SKM-1 (cell line): ENCODE measurements around the gene RRAS.

Source experiments
- DNase-seq: peaks from one replicate; lab custom pipeline; 2025; ENCODE audit not compliant: unreplicated experiment; lab: John Stamatoyannopoulos, UW

RRAS gene

DNA sequence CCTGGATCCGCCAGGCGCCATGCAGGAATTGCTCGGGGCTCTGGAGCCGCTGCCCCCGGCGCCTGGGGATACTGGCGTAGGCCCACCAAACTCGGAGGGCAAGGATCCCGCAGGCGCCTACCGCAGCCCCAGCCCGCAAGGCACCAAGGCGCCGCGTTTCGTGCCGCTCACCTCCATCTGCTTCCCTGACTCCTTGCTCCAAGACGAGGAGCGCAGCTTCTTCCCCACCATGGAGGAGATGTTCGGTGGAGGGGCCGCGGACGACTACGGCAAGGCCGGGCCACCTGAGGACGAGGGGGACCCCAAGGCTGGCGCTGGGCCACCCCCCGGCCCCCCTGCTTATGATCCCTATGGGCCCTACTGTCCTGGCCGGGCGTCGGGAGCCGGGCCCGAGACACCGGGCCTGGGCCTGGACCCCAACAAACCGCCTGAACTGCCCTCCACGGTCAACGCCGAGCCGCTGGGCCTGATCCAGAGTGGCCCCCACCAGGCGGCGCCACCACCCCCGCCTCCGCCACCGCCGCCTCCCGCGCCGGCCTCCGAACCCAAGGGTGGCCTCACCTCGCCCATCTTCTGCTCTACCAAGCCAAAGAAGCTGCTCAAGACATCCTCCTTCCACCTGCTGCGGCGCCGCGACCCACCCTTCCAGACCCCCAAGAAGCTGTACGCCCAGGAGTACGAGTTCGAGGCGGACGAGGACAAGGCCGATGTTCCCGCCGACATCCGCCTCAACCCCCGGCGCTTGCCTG, 42.8 kb downstream of the RRAS start:
- DNase-seq, result no peak

DNA sequence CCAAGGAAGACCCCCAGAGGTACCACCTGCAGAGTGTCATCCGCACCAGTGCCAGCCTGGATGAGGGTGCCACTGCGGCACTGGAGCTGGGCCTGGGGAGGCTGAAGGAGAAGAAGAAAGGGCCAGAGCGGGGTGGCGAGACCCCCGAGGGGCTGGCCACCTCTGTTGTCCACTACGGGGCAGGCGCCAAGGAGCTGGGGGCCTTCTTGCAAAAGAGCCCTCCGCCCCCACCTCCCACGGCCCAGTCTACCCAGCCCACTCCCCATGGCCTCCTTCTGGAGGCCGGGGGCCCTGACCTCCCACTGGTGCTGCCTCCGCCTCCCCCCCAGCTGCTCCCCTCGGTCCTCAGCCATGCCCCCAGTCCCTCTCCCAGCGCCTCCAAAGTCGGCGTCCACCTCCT, 43.5 kb downstream of the RRAS start:
- DNase-seq, result no peak

DNA sequence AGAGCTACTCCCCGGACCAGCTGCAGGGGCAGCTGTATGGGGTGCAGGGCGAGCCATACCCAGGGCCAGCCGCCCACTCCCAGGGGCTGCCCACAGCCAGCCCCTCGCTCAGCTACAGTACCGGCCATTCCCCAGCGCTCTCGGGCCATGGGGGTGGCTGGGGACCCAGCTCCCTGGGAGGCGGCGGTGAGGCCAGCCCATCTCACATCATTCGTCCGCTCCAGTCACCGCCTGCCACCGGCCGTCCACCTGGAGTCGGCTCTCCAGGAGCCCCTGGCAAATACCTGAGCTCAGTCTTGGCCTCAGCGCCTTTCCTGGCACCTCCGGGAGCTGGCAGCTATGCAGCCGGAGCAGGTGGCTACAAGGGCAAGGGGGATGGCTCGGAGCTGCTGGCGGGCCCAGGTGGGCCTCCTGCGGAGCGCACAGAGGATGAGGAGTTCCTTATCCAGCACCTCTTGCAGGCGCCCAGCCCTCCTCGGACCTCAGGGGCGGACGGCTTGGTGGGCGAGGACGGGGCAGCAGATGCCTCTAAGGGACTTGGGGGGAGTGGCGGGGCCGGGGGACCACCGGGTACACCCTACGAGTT, 44.0 kb downstream of the RRAS start:
- no peak for DNase-seq

DNA sequence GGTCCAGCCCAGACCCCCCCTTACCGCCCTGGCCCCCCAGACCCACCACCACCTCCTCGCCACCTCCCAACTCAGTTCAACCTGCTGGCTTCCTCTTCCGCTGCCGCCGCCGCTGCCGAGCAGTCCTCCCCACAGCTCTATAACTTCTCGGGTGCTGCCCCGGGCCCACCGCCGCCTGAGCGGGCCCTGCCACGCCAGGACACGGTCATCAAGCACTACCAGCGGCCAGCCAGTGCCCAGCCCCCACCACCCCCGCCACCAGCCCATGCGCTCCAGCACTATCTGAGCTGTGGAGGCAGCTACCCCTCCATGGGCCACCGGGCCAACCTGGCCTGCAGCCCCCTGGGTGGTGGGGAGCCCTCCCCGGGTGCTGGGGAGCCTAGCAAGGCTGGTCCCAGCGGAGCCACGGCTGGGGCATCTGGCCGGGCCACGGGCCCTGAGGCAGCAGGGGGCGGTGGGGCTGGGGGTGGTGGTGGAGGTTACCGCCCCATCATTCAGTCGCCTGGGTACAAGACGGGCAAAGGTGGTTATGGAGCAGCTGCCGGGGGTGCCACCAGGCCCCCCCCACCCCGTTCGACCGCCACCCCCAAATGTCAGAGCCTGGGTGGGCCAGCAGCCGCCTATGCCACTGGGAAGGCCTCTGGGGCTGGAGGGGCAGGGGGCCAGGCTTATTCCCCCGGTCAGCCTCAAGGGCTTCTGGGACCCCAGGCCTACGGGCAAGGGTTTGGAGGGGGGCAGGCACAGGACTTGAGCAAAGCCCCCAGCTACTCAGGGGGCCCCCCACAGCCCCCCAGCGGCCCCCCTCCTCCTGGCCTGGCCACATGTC, 44.7 kb downstream of the RRAS start:
- no peak for DNase-seq

DNA sequence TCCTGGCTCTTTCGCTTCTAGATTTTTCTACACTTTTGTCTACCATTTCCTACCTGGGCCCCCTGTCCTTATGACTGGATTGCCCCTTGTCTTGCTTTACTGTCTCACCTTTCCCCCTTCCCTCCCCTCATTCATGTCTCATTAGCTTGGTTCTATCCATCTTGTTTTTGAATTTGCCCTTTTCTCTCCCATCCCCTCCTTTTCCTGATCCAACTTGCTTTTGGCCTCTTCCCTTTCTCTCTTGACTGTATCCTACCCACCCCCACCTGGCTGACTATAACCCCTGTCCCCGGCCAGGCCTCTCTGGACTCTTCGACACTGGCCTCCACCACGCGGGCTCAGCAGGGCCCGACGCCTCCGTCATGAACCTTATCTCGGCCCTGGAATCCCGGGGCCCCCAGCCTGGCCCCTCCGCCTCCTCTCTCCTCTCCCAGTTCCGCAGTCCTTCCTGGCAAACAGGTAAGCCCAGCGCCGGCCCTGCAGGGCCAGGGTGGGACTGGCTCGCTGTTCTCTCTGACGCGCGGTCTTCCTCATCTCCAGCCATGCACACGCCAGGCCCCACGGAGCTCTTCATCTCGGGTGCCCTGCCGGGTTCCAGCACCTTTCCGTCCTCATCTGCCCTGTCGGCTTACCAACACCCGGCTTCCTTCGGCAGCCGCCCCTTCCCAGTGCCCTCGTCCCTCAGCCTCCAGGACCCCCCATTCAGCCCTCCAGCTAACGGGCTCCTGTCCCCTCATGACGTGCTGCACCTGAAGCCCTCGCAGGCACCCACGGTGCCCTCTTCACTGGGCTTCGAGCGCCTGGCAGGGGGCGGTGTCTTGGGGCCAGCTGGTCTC, 45.6 kb downstream of the RRAS start:
- DNase-seq, result no peak

DNA sequence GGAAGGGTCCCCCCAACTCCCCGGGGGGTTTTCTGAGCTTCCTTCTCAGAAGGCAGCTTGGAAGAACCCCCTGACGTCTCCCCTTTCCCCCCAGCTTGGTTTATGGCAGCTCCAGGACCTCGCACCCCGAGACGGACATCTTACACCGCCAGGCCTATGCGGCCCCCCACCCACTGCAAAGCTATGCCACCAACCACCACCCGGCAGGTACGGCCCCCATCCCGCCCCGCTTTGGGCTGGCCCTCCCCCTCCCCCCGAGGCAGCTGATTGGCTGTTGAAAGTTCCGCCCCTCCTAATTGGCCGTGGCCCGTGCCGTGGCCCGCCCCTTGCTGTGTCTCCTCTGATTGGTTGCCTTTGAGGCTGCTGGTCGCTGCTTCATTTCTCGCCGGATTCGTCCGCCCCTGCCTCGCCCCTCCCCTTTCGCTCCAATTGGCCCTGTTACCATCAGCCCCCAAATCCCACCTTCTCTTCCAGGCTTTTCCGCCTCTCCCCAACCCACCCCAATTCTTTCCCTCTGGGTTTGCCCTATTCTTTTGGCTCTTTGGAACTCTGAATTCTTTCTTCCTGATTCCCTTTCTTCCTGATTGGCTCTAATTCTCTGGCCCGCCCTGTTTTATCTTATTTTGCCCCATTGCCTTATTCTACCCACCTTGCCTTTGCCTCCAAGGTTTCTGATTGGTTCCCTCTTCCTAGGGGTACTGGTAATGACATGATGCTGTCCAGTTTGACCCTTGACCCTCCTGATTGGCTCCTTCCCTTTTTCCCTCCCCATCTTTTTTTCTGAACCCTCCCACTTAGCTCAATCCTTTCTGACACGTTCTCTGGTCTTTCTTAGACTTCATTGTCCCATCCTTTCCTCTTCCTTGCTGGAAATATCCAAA, 46.5 kb downstream of the RRAS start:
- no peak for DNase-seq

DNA sequence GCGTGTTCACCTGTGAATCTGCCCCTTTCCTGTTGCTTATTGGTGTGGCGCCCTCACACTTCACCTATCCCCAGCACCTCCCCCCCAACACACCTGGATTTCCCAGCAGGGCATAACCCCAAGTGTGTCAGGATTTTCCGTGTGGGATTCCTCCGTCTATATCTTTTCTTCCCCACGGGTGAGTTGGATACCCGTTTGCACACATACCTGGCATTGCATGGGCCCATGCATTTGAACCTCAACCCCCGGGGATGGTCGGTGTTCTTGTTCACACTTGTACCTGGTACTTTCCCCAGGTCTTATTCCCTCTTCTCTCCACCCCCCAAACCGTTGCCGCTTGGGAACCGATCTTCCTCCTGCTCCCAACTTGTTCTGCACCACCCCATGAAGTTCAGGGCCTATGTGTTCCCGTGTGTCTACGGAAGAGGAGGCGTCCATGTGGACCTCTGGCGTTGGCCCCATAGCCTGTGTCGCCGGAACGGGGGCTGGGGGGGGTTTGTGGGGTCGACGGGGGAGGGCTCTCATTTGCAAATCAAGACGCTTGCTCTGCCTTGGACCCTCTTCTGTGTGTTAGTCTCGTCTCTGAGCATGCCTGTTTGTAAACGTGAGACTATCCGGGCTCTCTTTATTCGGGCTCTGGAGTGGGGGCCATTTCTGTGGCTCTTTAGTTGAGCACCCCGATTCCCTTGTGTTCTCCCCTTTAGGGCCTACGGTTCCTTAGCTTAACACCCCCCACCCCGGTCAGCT, 47.3 kb downstream of the RRAS start:
- no peak for DNase-seq

DNA sequence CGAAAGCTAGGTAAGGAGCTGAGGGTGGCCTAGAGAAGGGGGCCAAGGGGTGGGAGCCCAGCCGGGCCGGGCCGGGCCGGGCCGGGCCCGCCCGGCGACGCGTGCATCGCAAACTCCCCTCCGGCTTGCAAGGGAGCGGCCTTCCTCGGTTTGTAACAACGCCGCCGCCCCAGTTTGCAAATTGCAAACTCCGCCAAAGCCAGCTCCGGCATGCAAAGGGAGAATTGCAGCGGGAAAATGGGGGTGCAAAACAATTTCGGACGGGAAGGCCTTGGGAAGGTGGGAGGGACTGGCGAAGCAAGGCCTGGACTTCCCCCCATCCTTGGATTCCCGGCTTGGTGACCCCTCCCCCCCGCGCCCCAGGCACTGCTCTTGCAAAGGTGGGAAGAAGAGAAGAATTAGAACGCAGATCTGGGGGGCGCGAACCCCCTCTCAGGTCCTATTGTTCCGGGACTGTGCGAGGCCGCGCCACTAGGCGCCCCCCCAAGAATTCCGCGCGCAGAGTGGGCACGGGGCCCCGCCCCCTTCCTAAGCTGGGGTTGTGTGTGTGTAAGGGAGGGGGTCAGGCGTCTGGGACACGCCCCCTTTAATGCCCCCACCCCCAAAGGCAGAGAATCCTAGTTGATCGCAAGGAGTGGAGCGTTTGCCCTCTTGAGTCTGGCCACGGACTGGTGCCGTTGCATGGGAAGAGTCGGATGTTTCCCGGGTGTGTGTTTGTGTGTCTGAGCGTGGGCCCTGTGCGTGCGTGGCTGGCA, 48.0 kb downstream of the RRAS start:
- DNase-seq, result no peak

DNA sequence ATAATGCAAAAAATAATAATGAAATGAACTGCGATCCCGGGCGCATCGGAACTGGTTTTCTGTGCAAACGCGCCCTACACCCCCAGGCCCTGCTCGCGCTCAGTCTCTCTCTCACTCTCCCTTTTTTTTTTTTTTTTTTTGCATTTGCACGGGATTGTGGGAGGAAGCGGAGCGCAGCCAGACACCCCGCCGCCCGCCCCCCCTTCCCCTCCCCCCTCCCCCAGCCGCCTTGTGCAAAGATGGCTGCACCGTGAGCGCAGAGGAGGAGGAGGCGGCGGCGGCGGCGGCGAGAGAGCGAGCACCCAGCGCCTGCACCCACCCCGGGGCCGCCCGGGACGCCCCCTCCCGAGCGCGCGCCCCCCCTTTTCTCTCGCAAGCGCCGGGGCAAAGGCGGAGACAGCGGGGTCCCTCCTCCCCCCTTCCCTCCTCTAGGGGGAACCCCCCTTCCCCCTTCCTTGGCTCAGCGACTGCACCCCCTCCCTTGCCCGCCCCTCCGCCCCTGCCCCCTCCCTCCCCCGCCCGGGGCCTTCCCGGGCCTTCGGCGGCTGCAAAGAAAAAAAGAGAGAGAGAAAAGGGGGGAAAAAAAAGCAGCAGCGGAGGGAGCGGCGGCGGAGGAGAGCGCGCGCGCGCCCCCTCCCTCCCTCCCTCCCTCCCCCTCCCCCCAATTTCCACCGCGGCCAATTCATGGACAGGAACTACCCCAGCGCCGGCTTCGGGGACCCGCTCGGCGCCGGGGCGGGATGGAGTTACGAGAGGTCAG, 48.8 kb downstream of the RRAS start, which contains the start of gene PRR12:
TSS of gene PRR12 (plus strand) at position 212 of the 760 bp plus-strand sequence. CDS start at position 685, 473 bp downstream.
- peak; percentile 7 for DNase-seq

DNA sequence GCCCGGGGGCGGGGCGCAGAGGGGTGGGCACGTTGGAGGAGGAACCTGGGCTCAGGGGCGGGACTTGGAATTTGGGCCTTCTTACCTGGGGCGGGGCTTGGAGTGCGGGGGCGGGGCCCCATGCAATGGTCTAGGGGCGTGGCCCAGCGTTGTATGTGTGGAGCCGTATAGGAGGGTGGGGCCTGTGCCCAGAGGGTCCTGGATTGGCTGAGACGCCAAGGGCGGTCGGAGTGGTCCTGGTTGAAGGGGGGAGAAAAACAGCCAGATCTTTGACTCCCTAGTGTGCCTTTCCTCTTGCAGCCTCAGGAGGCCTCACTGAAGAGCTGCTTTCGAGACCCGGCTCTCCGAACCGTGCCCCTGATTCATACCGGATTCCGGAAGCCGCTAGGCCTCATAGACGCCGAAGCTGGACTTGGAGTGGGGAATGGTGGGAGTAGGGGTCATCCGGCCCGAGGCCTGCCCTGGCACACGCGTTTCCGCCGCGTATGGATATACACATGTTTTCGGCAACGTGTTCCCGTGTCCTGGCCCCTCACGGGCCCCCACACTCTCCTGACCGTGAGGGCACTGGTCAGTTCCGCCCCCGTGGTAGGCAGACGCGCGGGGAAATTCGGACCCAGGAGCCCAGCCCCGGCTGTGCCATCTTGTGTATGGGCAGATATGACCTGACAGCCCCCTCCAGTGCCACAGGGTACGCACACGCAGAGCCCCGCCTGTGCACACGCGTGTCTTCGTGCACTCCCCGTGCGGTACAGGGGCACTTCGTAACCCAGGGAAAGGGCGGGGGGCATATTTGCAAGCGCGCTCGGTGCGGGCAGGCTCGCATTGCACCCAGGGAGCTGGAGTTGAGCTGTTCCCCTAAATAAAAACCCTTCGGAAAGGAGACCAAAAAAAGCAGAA, 49.6 kb downstream of the RRAS start:
- peak; percentile 49 for DNase-seq

DNA sequence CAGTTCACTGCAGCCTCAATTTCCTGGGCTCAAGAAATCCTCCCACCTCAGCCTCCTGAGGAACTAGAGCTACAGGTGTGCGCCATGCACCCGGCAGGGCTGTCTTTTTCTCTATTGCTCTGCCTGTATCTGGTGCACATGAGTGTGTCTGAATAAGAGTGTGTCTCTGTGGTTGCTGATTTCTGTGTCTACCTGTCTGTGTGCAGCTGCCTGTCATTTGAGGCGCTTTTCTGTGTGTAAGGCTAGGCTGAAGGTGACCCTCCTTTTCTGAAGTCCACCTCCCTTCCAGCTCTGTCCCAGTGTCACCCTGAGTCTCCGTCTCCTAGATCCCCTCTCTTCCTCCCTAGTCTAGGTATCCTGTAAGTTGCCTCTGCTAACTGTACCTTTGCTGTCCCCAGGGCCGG, 50.4 kb downstream of the RRAS start:
- no peak for DNase-seq

DNA sequence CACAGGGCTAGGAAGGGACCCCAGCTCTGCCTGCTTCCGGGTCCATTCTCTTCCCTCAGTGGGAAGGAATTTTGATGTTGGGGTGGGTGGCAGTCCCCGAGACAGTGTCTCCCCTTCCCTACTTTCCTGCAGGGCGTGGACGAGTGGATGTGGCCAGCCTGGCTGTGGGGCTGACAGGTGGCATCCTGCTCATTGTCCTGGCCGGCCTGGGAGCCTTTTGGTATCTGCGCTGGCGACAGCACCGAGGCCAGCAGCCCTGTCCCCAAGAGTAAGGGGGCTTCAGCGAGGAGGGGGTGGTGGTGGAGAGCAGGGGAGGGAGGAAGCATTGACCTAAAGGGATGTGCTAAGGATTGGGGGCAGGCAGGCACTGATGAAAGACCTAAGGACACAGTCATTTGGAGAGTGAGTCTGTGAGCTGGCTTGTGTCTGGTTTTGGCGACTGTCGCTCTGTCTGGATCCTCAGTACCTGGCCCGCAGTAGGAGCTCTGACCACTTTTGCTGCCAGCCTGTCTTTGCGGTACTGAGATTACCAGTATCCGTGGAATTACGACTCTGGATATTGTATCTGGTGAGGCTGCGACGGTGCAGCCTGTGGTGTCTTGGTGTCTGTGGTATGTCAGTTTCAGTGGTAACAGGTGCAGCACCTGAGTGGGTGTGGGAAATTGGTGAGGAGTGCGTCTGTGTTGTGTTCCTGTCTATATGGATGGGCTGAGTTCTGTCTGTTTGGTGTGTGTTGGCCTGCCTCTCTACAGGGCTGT, 51.4 kb downstream of the RRAS start:
- DNase-seq, result no peak

DNA sequence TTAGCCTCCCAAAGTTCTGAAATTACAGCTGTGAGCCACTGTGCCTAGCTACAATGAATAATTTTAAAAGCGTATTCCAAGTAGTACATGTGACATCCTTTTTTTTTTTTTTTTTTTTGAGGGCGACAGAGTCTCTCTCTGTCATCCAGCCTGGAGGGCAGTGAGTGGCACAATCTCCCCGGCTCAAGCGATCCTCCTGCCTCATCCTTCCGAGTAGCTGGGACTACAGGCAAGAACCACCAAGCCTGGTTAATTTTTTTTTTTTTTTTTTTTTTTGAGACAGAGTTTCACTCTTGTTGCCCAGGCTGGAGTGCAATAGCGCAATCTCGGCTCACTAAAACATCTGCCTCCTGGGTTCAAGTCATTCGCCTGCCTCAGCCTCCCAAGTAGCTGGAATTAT, 52.7 kb downstream of the RRAS start:
- no peak for DNase-seq
